ENCODE results near the gene LAP3.
"Not testable (repeated sequence)": the region's sequence is repeated elsewhere in the genome, so short reads cannot be mapped to it uniquely, and the experiment has no call there.

The LAP3 gene

DNA sequence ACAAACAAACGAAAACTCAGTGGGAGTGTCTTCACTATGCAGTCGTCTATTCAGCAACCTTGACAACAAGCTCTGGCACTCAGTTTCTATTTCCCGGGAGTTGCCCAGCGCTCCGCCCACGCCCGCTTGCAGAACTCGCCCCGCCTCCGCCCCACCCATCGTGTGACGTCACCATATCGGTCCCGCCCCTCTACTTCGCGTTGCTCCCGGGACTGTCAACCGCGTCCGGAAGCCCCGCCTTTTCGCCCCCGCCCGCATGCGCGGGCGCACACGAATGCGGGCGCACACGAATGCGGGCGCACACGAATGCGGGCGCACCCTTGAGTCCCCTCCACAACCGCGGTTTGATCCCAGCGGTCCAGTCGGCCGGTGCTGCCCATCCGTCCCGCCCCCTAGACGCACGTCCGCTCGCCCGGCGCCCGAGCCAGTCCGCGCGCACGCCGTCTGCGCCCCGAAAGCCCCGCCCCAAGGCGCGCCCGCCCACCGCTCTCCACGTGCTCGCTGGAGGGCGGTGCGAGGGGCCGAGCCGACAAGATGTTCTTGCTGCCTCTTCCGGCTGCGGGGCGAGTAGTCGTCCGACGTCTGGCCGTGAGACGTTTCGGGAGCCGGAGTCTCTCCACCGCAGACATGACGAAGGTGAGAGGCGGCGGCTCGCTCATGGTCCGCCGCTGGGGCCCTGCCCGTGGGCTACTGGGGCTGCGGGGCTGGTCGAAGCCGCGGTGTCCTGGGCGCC is at the start of gene LAP3:
TSS of gene LAP3 (plus strand) at position 267 of the 733 bp plus-strand sequence. CDS start at position 535, 268 bp downstream.
- peak; percentile 100 for DNase-seq

DNA sequence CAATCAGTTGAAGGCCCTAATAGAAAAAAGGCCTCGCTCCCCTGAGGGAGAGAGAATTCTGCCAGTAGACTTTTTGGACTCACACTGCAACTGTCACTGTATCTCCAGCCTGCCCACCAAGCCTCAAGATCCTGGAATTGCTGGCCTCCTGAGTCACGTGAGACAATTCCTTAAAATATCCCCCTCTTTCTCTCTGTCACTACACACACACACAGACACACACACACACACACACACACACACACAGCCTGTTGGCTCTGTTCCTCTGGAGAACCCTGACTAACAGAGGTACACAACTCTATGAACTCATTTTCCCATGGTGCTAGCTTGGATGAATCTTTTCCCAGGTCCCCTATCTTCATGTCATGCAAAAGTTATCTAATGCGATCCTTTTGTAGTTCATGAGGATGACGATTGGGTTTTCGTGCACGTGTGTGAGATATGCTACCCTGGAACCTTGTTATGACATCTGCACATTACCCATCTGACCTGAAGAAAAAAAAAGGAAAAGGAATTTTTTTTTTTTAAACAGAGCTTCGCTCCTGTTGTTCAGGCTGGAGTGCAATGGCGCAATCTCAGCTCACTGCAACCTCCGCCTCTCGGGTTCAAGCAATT is 48.3 kb upstream of the LAP3 start:
- no peak for DNase-seq

DNA sequence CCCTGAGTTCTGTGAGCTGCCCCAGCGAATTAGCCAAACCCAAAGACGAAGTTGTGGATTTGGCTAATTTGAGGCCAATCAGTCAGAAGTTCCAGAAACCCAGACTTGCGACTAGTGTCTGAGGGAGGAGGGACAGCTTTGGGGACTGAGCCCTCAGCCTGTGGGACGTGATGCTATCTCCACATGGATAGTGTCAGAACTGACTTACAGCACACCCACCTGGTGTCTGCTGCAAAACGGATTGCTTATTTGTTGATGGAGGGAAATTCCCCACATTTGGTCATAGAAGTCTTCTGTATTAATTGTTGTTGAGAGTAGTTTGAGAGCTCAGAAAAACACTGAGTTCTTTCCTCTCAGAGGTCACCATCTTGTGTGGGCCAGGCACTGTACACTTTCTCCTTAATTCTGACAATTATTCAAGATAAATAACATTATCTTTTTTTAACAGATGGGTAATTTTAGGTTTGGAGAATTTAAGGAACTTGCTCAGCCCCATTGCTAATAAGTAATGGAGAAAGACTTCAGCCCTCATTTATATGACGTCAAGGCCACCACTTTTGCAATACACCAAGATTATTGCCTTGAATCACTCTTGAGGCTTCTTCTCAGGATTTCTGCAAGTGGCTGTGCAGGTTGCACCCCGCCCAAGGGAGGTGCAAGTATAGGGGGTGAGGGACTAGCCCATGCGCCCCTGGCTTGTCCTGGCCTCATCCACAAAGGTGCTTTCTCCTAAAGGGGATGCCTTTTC is 45.3 kb upstream of the LAP3 start:
- DNase-seq, result no peak

DNA sequence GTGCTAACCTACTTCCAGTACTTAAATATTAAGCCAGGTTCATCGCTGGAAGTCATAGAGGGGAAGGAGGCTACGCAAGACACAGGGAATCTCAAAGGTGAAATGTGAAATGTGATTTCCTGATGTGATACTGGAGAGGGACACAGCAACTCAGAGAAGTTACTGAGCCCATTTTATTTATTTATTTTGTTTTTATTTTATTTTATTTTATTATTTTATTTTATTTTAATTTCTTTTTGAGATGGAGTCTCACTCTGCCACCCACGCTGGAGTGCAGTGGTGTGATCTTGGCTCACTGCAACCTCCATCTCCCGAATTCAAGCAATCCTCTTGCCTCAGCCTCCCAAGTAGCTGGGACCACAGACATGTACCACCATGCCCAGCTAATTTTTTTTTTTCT is 42.3 kb upstream of the LAP3 start:
- no peak for DNase-seq

DNA sequence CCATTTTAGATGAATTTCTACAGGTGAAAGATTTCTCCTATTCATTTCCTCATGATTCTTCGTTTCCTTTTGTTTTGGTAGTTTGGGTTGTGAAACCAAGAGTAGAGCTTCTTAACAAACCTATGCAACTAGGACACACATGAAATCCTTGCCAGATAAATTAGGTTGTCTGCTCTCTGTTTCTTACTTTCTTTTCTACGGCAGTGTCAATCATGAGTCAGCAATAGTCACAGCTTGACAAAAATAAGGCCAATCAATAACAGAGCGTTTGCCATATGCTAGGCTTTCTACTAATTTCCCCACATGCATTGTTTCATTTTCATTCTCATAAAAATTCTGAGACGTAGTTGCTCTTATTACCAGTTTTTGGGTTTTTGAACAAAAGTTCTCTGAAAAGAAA is 41.8 kb upstream of the LAP3 start:
- no peak for DNase-seq

DNA sequence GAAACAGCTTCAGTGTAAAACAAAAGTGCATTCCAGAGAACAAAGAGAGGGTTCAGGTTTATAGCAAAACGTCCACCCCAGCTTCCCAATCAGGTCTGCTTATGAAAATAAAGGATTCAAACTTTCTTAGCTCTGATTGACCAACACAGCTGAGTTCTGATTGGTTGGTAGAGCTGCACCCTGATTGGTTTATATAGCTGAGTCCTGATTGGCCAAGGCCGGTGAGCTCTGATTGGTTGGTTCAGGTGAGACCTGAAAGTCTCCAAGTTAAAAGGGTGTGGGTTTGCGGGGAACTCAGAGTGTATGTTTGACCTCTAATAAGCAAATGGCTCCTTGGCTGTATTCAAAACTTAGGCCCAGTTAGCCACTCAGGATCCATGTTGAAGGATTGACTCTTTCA is 41.1 kb upstream of the LAP3 start:
- DNase-seq, result no peak

DNA sequence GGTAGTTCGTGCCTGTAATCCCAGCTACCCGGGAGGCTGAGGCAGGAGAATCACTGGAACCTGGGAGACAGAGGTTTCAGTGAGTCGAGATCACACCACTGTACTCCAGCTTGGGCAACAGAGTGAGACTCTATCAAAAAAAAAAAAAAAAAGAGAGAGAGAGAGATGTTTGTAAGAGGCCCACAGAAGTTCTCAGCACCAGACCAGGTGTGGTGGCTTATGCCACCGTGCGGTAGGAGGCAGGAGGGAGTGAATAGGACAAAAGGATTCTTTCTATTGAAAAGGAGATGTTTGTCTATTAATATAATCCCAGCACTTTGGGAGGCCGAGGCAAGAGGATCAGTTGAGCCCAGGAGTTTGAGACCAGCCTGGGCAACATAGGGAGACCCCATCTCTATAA is 39.9 kb upstream of the LAP3 start:
- not testable (repeated sequence) for DNase-seq

DNA sequence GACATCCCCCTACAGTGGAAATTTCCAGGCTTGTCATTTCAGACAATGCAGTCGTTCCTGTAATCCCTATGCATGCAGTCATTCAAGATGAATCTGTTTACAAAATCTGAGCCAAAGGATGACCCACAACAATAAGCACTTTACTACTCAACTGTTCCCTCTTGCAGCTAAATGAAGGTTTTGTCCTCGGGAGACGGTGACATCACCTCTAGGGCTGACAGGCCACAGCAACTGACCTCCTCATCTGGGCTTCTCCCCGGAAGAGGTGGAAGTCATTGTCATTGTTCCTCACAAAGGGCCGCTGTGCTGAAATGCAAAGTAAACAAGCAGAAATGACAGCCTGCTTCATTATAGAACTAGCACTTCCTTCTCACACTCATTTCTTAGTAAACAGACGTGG is 32.8 kb upstream of the LAP3 start:
- DNase-seq, result no peak

DNA sequence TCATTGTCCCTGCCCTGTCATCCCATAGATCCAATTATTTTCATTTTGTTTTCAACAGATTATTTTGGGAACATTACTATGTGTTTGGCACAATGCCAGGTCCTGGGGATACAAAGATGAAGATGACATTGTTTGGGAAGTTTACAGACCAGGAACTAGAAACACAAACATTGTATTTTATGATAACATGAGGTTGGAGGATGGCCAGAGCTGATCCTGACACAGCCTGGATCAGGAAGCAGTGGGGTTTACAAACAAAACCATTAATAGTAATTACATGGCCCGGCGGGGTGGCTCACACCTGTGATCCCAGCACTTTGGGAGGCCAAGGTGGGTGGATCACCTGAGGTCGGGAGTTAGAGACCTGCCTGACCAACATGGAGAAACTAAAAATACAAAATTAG is 32.2 kb upstream of the LAP3 start:
- DNase-seq, result no peak

DNA sequence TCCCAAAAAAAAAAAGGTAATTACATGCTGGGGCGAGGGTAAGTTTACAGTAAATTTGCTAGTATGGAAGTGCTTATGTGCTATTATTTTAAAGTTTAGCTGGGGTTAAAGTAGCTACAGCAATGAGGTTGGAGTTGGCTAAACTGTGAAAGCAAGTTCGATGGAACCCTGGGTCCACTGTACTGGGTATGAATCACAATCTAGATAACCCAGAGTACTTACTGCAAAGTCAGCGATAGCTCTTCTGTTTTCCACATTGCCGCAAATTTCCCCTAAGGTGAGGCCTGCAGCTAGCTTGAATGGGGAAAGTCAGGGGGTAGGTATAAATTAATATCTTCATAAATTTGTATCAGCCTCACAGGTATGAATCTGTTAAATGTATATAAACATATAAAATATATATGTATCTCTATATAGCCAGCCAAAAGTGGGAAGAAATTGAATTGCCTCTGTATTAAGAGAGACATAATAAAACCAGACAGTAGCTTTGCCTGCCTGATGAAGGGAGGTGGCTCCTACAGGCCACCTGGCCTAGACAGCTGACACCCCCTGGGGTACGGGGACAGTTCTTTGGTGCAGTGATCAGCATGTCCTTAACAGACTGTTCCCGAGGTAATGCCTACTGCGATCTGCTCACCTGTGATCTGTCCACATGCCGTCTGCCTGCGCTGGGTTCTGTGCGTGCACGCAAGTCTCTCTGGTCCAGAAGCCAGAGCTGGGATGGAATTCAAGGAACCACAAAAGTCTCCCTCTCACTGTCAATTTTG is 31.4 kb upstream of the LAP3 start:
- DNase-seq, result no peak

DNA sequence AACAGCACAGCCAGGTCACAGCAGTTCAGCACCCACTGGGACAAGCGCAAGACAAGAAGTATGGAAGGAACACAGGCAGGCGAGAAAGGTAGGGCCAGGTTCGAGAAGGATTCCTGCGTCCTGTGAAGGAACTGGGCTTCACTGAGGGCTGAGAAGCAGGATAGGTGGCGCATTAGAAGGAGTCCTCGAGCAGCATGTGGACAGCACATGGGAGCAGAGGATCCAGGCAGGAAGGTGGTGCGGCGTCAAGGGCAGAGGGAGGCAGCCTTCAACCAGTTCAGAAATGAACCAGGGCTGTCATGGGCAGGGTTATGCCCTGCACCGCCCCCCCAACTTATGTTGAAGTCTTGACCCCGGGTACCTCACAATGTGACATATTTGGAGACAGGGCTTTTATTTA is 30.8 kb upstream of the LAP3 start:
- no peak for DNase-seq

DNA sequence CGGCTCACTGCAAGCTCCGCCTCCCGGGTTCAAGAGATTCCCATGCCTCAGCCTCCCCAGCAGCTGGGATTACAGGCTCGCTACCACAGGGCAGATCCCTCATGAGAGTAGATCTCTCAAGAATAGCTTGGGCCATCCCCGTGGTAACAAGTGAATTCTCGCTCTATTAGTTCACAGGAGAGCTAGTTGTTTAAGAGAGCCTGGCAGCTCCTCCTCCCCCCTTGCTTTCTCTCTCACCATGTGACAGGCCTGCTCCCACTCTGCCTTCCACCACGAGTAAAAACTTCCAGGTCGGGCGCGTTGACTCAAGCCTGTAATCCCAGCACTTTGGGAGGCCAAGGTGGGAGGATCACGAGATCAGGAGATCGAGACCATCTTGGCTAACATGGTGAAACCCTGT is 30.3 kb upstream of the LAP3 start:
- DNase-seq, result no peak

DNA sequence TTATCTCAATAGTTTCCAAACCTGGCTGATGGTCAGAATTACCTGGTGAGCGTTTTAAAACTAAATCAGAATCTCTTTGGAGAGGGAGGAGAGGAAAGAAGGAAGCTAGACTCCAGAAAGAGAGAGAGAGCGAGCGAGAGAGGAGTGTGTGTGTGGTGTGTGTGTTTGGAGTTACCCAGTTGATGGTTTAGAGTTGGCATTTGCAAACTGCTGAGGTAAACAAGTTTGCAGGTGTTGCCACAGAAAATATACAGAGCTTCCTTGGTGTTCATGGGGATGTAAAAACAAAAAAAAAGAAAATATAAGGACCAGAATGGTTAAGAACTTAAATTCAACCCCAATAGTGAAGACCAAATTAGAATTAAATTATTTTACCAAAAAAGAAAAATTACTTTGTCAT is 26.4 kb upstream of the LAP3 start:
- DNase-seq, result no peak

DNA sequence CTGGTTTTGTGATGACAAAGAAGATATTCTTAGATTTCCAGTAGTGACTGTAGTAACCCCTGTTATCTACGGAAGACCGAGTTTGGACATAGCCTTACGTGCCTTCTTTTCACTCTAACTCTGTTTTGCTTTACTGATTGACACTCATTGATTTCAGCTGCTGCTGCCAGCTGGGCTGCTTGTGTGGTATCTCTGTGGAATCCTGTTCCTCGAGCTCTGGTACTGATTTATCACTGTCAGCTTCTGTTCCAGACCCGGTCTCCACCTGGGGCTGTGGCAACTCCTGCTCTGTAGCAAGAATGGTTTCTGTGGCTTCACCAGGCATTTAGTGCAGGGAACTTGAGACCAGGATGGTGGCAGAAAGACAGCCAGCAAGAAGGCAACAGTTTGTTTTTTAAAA is 24.6 kb upstream of the LAP3 start:
- DNase-seq, result no peak

DNA sequence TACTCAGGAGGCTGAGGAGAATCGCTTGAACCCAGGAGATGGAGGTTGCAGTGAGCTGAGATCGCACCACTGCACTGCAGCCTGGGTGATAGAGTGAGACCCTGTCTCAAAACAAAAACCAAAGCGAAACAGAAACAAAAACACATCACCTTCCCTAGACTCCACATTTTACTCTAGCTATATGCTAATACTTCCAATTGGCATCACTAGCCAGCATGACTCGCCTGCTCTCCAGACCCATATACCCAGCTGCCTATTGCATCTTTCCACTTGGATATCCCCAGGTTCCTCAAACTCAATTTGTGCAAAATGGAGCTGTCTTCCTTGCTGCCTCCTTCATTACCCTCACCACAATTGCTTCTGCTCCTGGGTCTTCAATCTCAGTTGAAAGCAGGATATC is 22.4 kb upstream of the LAP3 start:
- DNase-seq, result no peak

DNA sequence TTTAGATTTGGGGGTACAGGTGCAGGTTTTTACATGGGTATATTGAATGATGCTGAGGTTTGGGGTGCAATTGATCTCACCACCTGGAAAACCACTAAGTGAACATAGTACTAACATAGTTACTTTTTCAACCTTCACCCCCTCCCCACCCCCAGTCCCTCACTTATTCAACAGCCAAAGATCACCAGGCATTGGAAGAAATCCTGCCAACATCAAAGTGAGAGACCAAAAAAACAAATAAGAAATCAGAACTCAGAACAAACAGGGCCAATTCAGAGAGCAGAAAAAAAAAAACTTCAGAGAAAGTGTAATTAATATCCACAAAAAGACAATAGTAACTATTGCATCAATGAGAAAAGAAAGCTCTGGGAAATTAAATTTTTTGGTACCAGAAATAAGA is 20.5 kb upstream of the LAP3 start:
- DNase-seq, result no peak

DNA sequence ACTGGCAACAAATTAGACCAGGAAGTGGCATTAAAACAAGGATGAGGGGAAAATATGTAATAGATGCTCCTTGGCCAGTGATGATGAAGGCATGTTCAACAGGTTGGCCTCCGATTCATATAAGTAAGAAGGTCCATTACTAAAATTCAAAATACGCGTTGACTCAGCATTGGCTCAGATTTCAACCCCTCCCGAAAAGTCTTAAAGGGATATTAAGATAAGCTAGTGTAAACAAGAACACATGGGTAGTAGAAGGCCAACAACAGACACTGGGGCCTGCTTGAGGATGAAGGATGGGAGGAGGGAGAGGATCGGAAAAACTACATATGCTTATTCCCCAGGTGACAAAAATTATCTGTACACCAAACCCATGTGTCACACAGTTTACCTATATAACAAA is 19.1 kb upstream of the LAP3 start:
- no peak for DNase-seq

DNA sequence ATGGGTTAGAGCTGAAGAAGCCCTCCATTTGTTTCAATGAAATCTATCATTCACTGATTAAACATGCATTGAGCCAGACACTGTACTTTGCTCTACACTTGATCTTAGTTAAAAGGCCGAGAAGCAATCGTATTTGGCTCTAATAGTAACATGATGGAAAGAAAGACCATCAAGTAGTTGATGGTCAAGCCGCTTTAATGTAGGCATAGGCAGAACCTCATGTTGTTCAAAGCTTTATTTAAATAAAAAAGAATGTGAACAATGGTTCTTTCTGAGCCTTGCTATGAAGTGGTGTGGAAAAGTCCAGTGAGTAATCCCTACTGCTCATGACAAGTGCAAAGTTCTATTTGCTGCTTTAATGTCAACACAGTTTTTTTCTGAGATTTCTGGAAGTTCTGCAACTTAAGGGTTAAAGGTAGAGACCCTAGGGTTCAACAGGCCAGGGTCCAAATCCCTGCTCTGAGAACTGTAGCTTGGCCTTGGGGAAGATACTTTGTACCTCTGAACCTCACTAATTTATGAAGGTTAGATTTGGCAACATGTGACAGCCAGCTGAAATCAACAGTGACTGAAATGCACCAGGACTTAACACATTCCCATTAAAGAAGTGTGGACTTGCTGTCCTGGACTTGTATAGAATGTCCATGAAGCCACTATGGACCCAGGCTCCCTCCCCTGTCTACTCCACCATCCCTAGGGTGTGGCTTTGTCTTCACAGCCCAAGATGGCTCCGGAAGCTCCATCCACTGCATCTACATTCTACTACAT is 17.9 kb upstream of the LAP3 start:
- no peak for DNase-seq

DNA sequence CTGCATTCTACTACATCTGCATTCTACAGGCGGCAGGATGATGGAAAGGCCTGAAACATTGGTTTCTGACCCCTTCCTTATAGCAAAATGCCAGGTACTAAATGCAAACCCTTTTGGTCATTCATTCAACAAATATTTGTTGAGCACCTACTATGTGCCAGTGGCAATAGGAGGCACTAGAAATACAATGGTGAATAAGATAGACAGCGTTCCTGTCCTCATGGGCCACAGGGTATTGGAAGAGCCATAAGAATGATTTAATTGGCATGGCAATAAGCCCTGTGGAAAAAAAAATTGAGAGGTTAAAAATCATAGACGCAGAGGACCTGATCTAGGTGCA is 17.3 kb upstream of the LAP3 start:
- no peak for DNase-seq

DNA sequence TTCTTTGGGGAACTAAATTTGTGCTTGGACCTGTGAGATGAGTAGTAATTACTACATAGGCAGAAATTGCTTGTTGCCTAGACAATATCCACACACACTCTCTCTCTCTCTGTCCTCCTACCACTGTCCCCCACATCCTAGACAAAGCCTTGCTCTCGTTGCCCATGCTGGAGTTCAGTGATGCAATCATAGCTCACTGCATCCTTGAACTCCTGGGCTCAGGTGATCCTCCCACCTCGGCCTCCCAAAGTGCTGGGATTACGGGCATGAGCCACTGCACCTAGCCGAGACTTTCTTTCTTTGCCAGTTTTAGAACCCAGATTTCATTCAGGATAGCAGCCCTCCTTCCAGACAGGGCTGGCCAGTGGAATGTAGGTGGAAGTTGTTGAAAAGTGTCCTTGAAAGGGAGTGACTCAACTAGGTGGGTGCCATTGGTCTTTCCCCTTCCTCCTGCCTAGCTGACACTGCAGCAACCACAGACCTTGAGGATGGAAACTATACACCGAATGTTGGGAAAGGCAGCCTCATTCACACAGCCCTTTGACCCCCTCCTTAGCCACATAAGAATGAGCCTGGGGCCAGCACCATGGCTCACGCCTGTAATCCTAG is 16.8 kb upstream of the LAP3 start:
- DNase-seq, result no peak

DNA sequence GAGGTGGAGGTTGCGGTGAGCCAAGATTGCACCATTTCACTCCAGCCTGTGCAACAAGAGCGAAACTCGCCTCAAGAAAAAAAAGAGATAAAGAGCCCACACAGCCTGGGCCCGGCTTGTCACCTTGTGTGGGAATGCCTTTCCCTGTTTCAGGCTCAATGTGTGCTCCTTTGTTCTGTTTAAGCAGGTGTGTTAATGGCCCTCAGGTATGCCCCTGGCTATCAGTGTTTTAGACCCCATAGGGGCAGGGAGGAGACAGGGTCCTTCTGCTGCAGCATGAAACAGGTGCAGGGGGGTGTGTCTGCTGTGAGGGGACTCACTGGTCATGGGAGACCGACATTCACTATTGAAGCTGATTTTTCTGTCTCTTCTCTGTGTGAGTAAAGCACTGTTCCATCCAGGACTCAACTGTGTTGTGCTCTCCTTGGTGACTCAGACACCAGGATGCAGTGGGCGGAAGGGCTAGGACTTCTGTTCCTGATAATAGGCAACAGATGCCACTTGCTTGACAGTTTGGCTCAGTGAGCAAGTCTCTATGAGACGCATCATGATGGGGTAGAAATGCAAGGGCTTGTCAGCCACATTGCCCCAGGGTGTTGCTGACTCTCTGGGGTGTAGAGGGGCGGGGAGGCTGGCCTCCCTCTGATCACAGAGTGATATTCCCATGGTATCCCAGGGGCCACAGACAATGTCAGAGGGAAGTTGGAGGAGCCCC is 15.6 kb upstream of the LAP3 start:
- no peak for DNase-seq

DNA sequence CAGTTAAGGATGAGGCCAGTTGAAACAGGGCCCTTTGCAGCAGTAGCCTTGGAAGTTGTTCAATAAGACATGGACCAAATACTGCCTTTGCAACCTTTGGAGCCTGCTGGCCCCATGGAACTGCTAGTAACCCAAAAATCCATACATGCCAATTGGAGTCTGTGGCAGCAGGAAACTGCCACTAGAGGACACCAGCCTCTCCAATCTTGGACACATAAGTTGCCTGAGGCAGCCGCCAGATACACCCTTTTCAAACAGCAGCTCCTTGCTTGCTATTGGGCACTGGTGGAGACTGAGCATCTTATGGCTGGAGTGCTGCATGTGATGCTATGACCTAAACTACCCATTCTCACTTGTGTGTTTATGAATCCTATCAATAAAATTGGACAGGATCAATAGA is 14.8 kb upstream of the LAP3 start:
- DNase-seq, result no peak

All from stimulated activated CD8-positive, alpha-beta memory T cell treated with anti-CD3 and anti-CD28 coated beads, Interleukin-4, amount 100 ng/mL, for 48 hours (primary cell).